WTC11 (cell line): ENCODE data around the gene CELF4.

Source experiments
- ATF3 ChIP-seq: sonication (generic); formaldehyde crosslinking; conservative IDR thresholded peaks from 2 replicates; pipeline ENCODE4 v1.8.1; 2022; ENCODE audit warnings: mild to moderate bottlenecking, missing genetic modification reagents
- CBFB ChIP-seq: sonication (generic); formaldehyde crosslinking; IDR thresholded peaks from 2 replicates; pipeline ENCODE4 v1.8.1; 2022; ENCODE audit warnings: mild to moderate bottlenecking, low read depth, missing genetic modification reagents
- CREB1 ChIP-seq: sonication (generic); formaldehyde crosslinking; IDR thresholded peaks from 2 replicates; pipeline ENCODE4 v1.8.0; 2023; ENCODE audit warnings: mild to moderate bottlenecking, missing genetic modification reagents
- CTCF ChIP-seq: fragments of 200-600 bp; IDR thresholded peaks from 2 replicates; pipeline ENCODE4 v1.8.0; 2022; ENCODE audit warnings: antibody characterized with exemption
- E2F4 ChIP-seq: sonication (generic); formaldehyde crosslinking; IDR thresholded peaks from 2 replicates; pipeline ENCODE4 v1.8.1; 2022; ENCODE audit warnings: low read depth, mild to moderate bottlenecking, moderate library complexity, missing genetic modification reagents, borderline replicate concordance
- HMGXB4 ChIP-seq: sonication (generic); formaldehyde crosslinking; IDR thresholded peaks from 2 replicates; pipeline ENCODE4 v1.8.1; 2023; ENCODE audit warnings: mild to moderate bottlenecking, moderate library complexity, missing genetic modification reagents
- JUN ChIP-seq: sonication (generic); formaldehyde crosslinking; IDR thresholded peaks from 2 replicates; pipeline ENCODE4 v1.8.0; 2023; ENCODE audit warnings: mild to moderate bottlenecking, missing genetic modification reagents
- MAX ChIP-seq: sonication (generic); formaldehyde crosslinking; IDR thresholded peaks from 2 replicates; pipeline ENCODE4 v1.8.0; 2022; ENCODE audit warnings: mild to moderate bottlenecking, missing genetic modification reagents
- NR2C2 ChIP-seq: sonication (generic); formaldehyde crosslinking; IDR thresholded peaks from 2 replicates; pipeline ENCODE4 v1.8.0; 2022; ENCODE audit warnings: mild to moderate bottlenecking, missing genetic modification reagents
- OVOL2 ChIP-seq: fragments of 250-450 bp; sonication (Bioruptor Pico); IDR thresholded peaks from 2 replicates; pipeline ENCODE4 v1.9.0; 2021; ENCODE audit warnings: mild to moderate bottlenecking, borderline replicate concordance
- USF2 ChIP-seq: sonication (generic); formaldehyde crosslinking; IDR thresholded peaks from 2 replicates; pipeline ENCODE4 v1.8.1; 2023; ENCODE audit warnings: mild to moderate bottlenecking, missing genetic modification reagents, moderate library complexity
- ZNF121 ChIP-seq: sonication (generic); formaldehyde crosslinking; IDR thresholded peaks from 2 replicates; pipeline ENCODE4 v1.8.0; 2023; ENCODE audit warnings: missing genetic modification reagents

- no peak for TF ChIP-seq MAX (CRISPR knock-in tag)
- TF ChIP-seq ZNF121 (CRISPR knock-in tag) = no peak
- no peak for TF ChIP-seq ATF3 (CRISPR knock-in tag)
- no peak for TF ChIP-seq CTCF
- no peak for TF ChIP-seq OVOL2 (CRISPR knock-in tag)
- no peak for TF ChIP-seq CBFB (CRISPR knock-in tag)
- TF ChIP-seq E2F4 (CRISPR knock-in tag) = no peak
- no peak for TF ChIP-seq CREB1 (CRISPR knock-in tag)
- no peak for TF ChIP-seq JUN (CRISPR knock-in tag)
- TF ChIP-seq USF2 (CRISPR knock-in tag) = no peak
- no peak for TF ChIP-seq HMGXB4 (CRISPR knock-in tag)
- no peak for TF ChIP-seq NR2C2
Observed at GRCh38 chr18:37588289-37588688, 22.7 kb upstream of the CELF4 start.
